ENCODE results near the gene GALR3.

DNA sequence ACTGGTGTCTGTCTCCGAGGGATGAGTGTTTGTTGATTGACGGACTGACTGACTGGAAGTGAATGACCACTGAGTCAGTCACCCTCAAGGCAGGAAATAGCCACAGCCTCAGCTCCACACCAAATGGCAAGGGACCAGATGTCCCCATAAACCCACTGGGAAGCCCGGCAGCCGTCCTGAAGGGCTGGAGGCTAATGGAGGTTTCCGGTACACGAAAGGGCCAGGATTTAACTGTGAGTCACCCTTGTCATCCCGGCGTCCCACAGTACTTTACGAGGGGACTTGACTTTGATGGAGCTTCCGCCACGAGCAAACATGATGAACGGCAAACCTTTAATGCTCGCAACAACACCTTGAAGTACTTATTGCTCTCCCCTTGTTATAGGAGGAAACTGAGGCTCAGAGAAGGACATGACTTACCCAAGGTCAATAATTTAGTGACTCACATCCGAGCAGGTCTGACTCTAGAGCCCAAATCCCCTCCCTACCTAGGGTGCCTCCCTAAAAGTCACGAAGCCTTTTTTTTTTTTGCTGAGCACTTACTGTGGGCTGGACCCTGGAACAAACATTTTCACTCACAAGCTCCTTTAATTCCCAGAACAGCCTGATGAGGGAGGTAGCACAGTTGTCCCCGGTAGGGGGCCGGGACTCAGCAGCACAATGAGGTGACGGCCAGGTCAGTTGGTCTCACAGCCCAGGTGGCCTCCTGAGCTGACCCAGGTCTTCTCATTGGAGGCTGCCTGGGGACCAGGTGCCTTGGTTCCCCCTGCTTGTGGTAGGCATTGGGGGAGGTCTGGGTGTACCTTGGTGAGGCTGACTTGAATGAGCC lies 40.6 kb upstream of the GALR3 start:
- no peak for TF ChIP-seq EZH2 (IDR thresholded peaks at IDR 0.05; ENCODE audit: insufficient read depth, poor library complexity, severe bottlenecking)
- TF ChIP-seq EZH2phosphoT487 (IDR thresholded peaks at IDR 0.05; ENCODE audit: insufficient read depth, low read depth): no peak

All from GM23248 (cell line).